Epithelial cell of prostate (primary cell): Measurements from ENCODE around the gene AGPAT3.

Experiments used
- DNase-seq: peaks from one replicate; pipeline ENCODE4 v3.0.0-alpha.2; 2011; ENCODE audit warnings: low read depth, low spot score
- H3K27ac ChIP-seq: fragments of 450-650 bp; 2 replicates; pipeline ENCODE4 v1.5.1; 2017; ENCODE audit warnings: mild to moderate bottlenecking

AGPAT3 gene

GRCh38 chr21:44029460-44030087, 164.6 kb downstream of the AGPAT3 start:
- no peak for DNase-seq
- no peak overlapping the region for H3K27ac ChIP-seq

- H3K27ac ChIP-seq: no peak overlapping the region
- DNase-seq: no peak
Observed at GRCh38 chr21:44035244-44035643, 170.2 kb downstream of the AGPAT3 start.
